Activated CD8-positive, alpha-beta T cell treated with anti-CD3 and anti-CD28 coated beads for 36 hours (primary cell): ENCODE data around the gene ZNF655. TPM values are rescaled to one million over a fixed set of nuclear protein-coding genes. Genes with fewer than 3 reads are reported as not detected.
A peak's percentile ranks its signal among the peaks of the same experiment; 100 is the strongest.

Experiments
- ATAC-seq: fragments of 200-7000 bp; cut with Tn5 transposase; one replicate; pipeline ENCODE4 v1.10.0; 2021; ENCODE audit warnings: mild to moderate bottlenecking, moderate library complexity
- CTCF ChIA-PET: fragments of 350-600 bp; sonication (Branson Sonifier 250); formaldehyde crosslinking; loops from one replicate; lab custom pipeline; 2021; ENCODE audit warnings: antibody characterized with exemption; lab: Charles Lee
- POLR2A ChIA-PET: fragments of 350-600 bp; sonication (Branson Sonifier 250); formaldehyde crosslinking; loops from one replicate; lab custom pipeline; 2021; ENCODE audit warnings: antibody characterized with exemption; lab: Charles Lee
- DNase-seq: peaks from one replicate; pipeline ENCODE4 v3.0.0-alpha.2; 2020
- H3K27ac Mint-ChIP-seq: one replicate; pipeline ENCODE4 v1.8.0; 2021; ENCODE audit warnings: mild to moderate bottlenecking, mixed read lengths
- H3K27me3 Mint-ChIP-seq: one replicate; pipeline ENCODE4 v1.8.0; 2021; ENCODE audit warnings: mixed read lengths
- H3K36me3 Mint-ChIP-seq: one replicate; pipeline ENCODE4 v1.8.0; 2021; ENCODE audit warnings: low read depth, mixed read lengths
- H3K4me1 Mint-ChIP-seq: one replicate; pipeline ENCODE4 v1.8.0; 2021; ENCODE audit warnings: low read depth, mixed read lengths
- H3K4me3 Mint-ChIP-seq: one replicate; pipeline ENCODE4 v1.8.0; 2021; ENCODE audit warnings: mild to moderate bottlenecking, moderate library complexity, mixed read lengths
- H3K9me3 Mint-ChIP-seq: one replicate; pipeline ENCODE4 v1.8.0; 2021; ENCODE audit warnings: mixed read lengths
- CTCF ChIP-seq: fragments of 200-600 bp; IDR thresholded peaks from one replicate; pipeline ENCODE4 v1.8.0; 2022; ENCODE audit warnings: antibody characterized with exemption, mild to moderate bottlenecking
- intact Hi-C: fragments of 100-400 bp; cut with micrococcal nuclease; formaldehyde crosslinking; loops from one replicate; pipeline ENCODE4 v1.10.0; 2022
- total RNA-seq, 2 experiments: library from RNA; stranded (reverse); gene quantifications; one replicate each; pipeline ENCODE4 v1.2.3, GENCODE V29; 2021

The ZNF655 gene
- total RNA-seq, 2 experiments from 2014 or later = 63.0 to 65.2 TPM

- intact Hi-C loops = no loop called here
- ChIA-PET POLR2A (interaction anchor here (1.0 to 3.6 kb wide), 10 partner anchors 9 to 399 kb away, joined by 3 to 23 read pairs (median 6); partner anchors contain the start of genes ATP5MF, TMEM225B, ZKSCAN5 and ZNF655), CTCF (interaction anchor here (0.7 to 2.4 kb wide), 5 partner anchors 10 to 303 kb away, joined by 3 to 12 read pairs (median 4); partner anchors contain the start of genes TMEM225B and TRIM4)
- no peaks in the 10 kb centered on the region for H3K9me3 Mint-ChIP-seq
- H3K27me3 Mint-ChIP-seq = no peaks in the 10 kb centered on the region
- TF ChIP-seq CTCF = no peak
- H3K4me1 Mint-ChIP-seq = peaks cover 42% of the 10 kb centered on the region
- DNase-seq = no peak
- peak overlapping the region; percentile 98 for H3K27ac Mint-ChIP-seq
- H3K4me3 Mint-ChIP-seq = peak overlapping the region; percentile 94
- ATAC-seq = no peak
- peaks cover 42% of the 10 kb centered on the region for H3K36me3 Mint-ChIP-seq
Observed at GRCh38 chr7:99615989-99616358, 57.5 kb downstream of the ZNF655 start.

GRCh38 chr7:99616359-99617191 lies 58.1 kb downstream of the ZNF655 start, which contains the start of gene ZSCAN25:
Gene ZSCAN25 (plus strand): TSS chr7:99616946. CDS start chr7:99619607, 2,661 bp downstream.
- ChIA-PET POLR2A (interaction anchor here (0.6 to 3.6 kb wide), 15 partner anchors 8 to 398 kb away, joined by 3 to 23 read pairs (median 4); partner anchors contain the start of genes ATP5MF, TMEM225B, TRIM4 and ZKSCAN5), CTCF (interaction anchor here (0.7 to 2.4 kb wide), 7 partner anchors 9 to 302 kb away, joined by 3 to 12 read pairs (median 3); partner anchors contain the start of genes TMEM225B and TRIM4)
- ATAC-seq (peak; percentile 93), DNase-seq (peak; percentile 93)
- TF ChIP-seq CTCF = no peak
- Mint-ChIP-seq H3K4me1 (peaks cover 48% of the 10 kb centered on the region), H3K27me3 (no peaks in the 10 kb centered on the region), H3K27ac (peak within 1 kb of the TSS; percentile 98), H3K4me3 (peak within 1 kb of the TSS; percentile 94), H3K36me3 (peaks cover 48% of the 10 kb centered on the region), H3K9me3 (no peaks in the 10 kb centered on the region)
- intact Hi-C loops = no loop called here

GRCh38 chr7:99617192-99617781 lies 58.8 kb downstream of the ZNF655 start:
- H3K4me3 Mint-ChIP-seq = peak overlapping the region; percentile 94
- no peak for DNase-seq
- ChIA-PET CTCF (interaction anchor here (1.3 to 2.4 kb wide), 4 partner anchors 8 to 17 kb away, joined by 3 to 12 read pairs (median 4); no protein-coding TSS in a partner anchor), POLR2A (interaction anchor here (0.6 to 3.6 kb wide), 10 partner anchors 12 to 397 kb away, joined by 3 to 23 read pairs (median 4); partner anchors contain the start of genes TRIM4, ZKSCAN5 and ZNF655)
- H3K27ac Mint-ChIP-seq = peak overlapping the region; percentile 98
- no peaks in the 10 kb centered on the region for H3K27me3 Mint-ChIP-seq
- no peaks in the 10 kb centered on the region for H3K9me3 Mint-ChIP-seq
- intact Hi-C loops = no loop called here
- peaks cover 54% of the 10 kb centered on the region for H3K36me3 Mint-ChIP-seq
- H3K4me1 Mint-ChIP-seq = peaks cover 55% of the 10 kb centered on the region
- no peak for ATAC-seq
- TF ChIP-seq CTCF = no peak

- Mint-ChIP-seq H3K27ac (peak overlapping the region; percentile 98), H3K36me3 (peaks cover 68% of the 10 kb centered on the region), H3K4me1 (peaks cover 69% of the 10 kb centered on the region), H3K9me3 (no peaks in the 10 kb centered on the region), H3K27me3 (no peaks in the 10 kb centered on the region), H3K4me3 (peak overlapping the region; percentile 94)
- CTCF ChIA-PET = interaction anchor here (1.1 kb wide), 1 partner anchor 13 kb away, joined by 3 read pairs; no protein-coding TSS in a partner anchor
- TF ChIP-seq CTCF = no peak
- intact Hi-C loops = no loop called here
- DNase-seq (no peak), ATAC-seq (no peak)
- POLR2A ChIA-PET = interaction anchor here (1.3 kb wide), 1 partner anchor 22 kb away, joined by 3 read pairs; no protein-coding TSS in a partner anchor
Observed at GRCh38 chr7:99618726-99619125, 60.3 kb downstream of the ZNF655 start.
